HepG2 (cell line): ENCODE results near the gene KIF3C. TPM values are rescaled to one million over a fixed set of nuclear protein-coding genes. Genes with fewer than 3 reads are reported as not detected.

Experiments used
- FUBP1 ChIP-seq: sonication (generic); formaldehyde crosslinking; IDR thresholded peaks from 2 replicates; pipeline ENCODE4 v1.5.1; 2020; ENCODE audit warnings: missing genetic modification reagents, mild to moderate bottlenecking, borderline replicate concordance
- MEIS2 ChIP-seq: sonication (generic); formaldehyde crosslinking; IDR thresholded peaks from 2 replicates; pipeline ENCODE4 v1.9.0; 2021; ENCODE audit warnings: mild to moderate bottlenecking, missing genetic modification reagents
- MXD1 ChIP-seq: sonication (generic); formaldehyde crosslinking; IDR thresholded peaks from 2 replicates; pipeline ENCODE4 v1.4.0; 2020; ENCODE audit warnings: mild to moderate bottlenecking, missing genetic modification reagents
- NCOA5 ChIP-seq: sonication (generic); formaldehyde crosslinking; IDR thresholded peaks from 2 replicates; pipeline ENCODE4 v1.4.0; 2020; ENCODE audit warnings: missing genetic modification reagents
- RNF2 ChIP-seq: fragments of 450-650 bp; conservative IDR thresholded peaks from 2 replicates; pipeline ENCODE4 v1.6.1; 2016; ENCODE audit warnings: low read depth
- SMAD3 ChIP-seq: sonication (generic); formaldehyde crosslinking; IDR thresholded peaks from 2 replicates; pipeline ENCODE4 v1.4.0; 2020; ENCODE audit warnings: missing genetic modification reagents
- SNRNP70 ChIP-seq: fragments of 200-400 bp; formaldehyde crosslinking; IDR thresholded peaks from 2 replicates; pipeline ENCODE4 v1.6.1; 2017; ENCODE audit warnings: mild to moderate bottlenecking, low read depth, low read length, moderate library complexity
- SP5 ChIP-seq: IDR thresholded peaks from 2 replicates; pipeline ENCODE4 v1.6.1; 2016; ENCODE audit warnings: low read depth, borderline replicate concordance
- WIZ ChIP-seq: sonication (generic); formaldehyde crosslinking; IDR thresholded peaks from 2 replicates; pipeline ENCODE4 v1.5.1; 2020; ENCODE audit warnings: mild to moderate bottlenecking, missing genetic modification reagents
- ZNF24 ChIP-seq: fragments of 450-650 bp; IDR thresholded peaks from 2 replicates; pipeline ENCODE4 v1.6.1; 2017; ENCODE audit warnings: antibody characterized with exemption, mild to moderate bottlenecking
- ZNF430 ChIP-seq: sonication (generic); formaldehyde crosslinking; IDR thresholded peaks from 2 replicates; pipeline ENCODE4 v1.9.0; 2021; ENCODE audit warnings: mild to moderate bottlenecking, missing genetic modification reagents
- ZNF441 ChIP-seq: sonication (generic); formaldehyde crosslinking; IDR thresholded peaks from 2 replicates; pipeline ENCODE4 v1.7.0; 2021; ENCODE audit warnings: missing genetic modification reagents, borderline replicate concordance
- ZNF503 ChIP-seq: sonication (generic); formaldehyde crosslinking; IDR thresholded peaks from 2 replicates; pipeline ENCODE4 v1.4.0; 2020; ENCODE audit warnings: missing genetic modification reagents
- ZNF574 ChIP-seq: sonication (generic); formaldehyde crosslinking; IDR thresholded peaks from 2 replicates; pipeline ENCODE4 v1.4.0; 2020; ENCODE audit warnings: missing genetic modification reagents
- polyA plus RNA-seq, 8 experiments: library from polyadenylated mRNA; depleted of rRNA in 3 of 8; stranded (reverse) in 7 of 8; unstranded in 1 of 8; fragments of >200 nt; fragmentation: Illumina TruSeq in 4 of 8; extraction: Trizol in 4 of 8; gene quantifications; 2 replicates each; pipeline versions ENCODE4 v1.2.1 to v1.2.3, GENCODE V29; 2011 to 2016; ENCODE audit warnings: low read depth in 4 of 8, missing spikeins in 1 of 8, mixed read lengths in 1 of 8; ENCODE audit not compliant: insufficient read depth in 1 of 8
- total RNA-seq, 5 experiments: library from RNA; depleted of rRNA; stranded (reverse); fragments of >200 nt; fragmentation: Illumina TruSeq; extraction: Trizol; gene quantifications; 2 replicates each; pipeline ENCODE4 v1.2.3, GENCODE V29; 2016; ENCODE audit warnings: low read depth in 1 of 5
- TF ChIP-seq, protein P1 (sequence below): sonication (generic); formaldehyde crosslinking; IDR thresholded peaks from 2 replicates; pipeline ENCODE4 v1.4.0; 2020; ENCODE audit warnings: mild to moderate bottlenecking, missing genetic modification reagents
- TF ChIP-seq, protein P2 (sequence below): sonication (generic); formaldehyde crosslinking; conservative IDR thresholded peaks from 2 replicates; pipeline ENCODE4 v1.4.0; 2020; ENCODE audit warnings: missing genetic modification reagents
- TF ChIP-seq, protein P3 (sequence below): sonication (generic); formaldehyde crosslinking; IDR thresholded peaks from 2 replicates; pipeline ENCODE4 v1.4.0; 2020; ENCODE audit warnings: missing genetic modification reagents, mild to moderate bottlenecking, borderline replicate concordance

Gene KIF3C
- total and polyA plus RNA-seq, 2 of the 13 experiments (the other 11 are each of a cell fraction or from before 2014, with no cell fraction given), result 3.6 to 4.9 TPM

GRCh38 chr2:25878361-25879132 lies 103.8 kb downstream of the KIF3C start, which contains the start of gene ASXL2 (continued):
- TF ChIP-seq ZNF503 (CRISPR knock-in tag) (peak; percentile 61; the same call in 1 of the 2 replicates), SMAD3 (CRISPR knock-in tag) (no peak), MXD1 (no peak), NCOA5 (no peak), SP5 (CRISPR knock-in tag) (peak; percentile 83), FUBP1 (no peak), ZNF441 (CRISPR knock-in tag) (peak; percentile 86), MEIS2 (peak; percentile 91; the same call in 1 of the 2 replicates), RNF2 (peak; percentile 47; the same call in 1 of the 2 replicates), SNRNP70 (no peak), WIZ (CRISPR knock-in tag) (no peak), ZNF24 (0 out of 2 replicates have a peak, but pooled peaks have one; percentile 53), ZNF574 (peak; percentile 86), ZNF430 (CRISPR knock-in tag) (0 out of 2 replicates have a peak, but pooled peaks have one; percentile 41)
- TF ChIP-seq, protein P1, sequence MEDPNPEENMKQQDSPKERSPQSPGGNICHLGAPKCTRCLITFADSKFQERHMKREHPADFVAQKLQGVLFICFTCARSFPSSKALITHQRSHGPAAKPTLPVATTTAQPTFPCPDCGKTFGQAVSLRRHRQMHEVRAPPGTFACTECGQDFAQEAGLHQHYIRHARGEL (CRISPR knock-in tag), result no peak
- TF ChIP-seq, protein P2, sequence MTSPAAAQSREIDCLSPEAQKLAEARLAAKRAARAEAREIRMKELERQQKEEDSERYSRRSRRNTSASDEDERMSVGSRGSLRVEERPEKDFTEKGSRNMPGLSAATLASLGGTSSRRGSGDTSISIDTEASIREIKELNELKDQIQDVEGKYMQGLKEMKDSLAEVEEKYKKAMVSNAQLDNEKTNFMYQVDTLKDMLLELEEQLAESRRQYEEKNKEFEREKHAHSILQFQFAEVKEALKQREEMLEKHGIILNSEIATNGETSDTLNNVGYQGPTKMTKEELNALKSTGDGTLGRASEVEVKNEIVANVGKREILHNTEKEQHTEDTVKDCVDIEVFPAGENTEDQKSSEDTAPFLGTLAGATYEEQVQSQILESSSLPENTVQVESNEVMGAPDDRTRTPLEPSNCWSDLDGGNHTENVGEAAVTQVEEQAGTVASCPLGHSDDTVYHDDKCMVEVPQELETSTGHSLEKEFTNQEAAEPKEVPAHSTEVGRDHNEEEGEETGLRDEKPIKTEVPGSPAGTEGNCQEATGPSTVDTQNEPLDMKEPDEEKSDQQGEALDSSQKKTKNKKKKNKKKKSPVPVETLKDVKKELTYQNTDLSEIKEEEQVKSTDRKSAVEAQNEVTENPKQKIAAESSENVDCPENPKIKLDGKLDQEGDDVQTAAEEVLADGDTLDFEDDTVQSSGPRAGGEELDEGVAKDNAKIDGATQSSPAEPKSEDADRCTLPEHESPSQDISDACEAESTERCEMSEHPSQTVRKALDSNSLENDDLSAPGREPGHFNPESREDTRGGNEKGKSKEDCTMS, result no peak
- TF ChIP-seq, protein P3, sequence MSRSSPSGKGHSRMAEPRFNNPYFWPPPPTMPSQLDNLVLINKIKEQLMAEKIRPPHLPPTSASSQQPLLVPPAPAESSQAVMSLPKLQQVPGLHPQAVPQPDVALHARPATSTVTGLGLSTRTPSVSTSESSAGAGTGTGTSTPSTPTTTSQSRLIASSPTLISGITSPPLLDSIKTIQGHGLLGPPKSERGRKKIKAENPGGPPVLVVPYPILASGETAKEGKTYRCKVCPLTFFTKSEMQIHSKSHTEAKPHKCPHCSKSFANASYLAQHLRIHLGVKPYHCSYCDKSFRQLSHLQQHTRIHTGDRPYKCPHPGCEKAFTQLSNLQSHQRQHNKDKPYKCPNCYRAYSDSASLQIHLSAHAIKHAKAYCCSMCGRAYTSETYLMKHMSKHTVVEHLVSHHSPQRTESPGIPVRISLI (CRISPR knock-in tag), result peak; percentile 17; the same call in 1 of the 2 replicates
